Neural progenitor cell (in vitro differentiated cells): ENCODE data around the gene OR9K2.

Experiments used
- CTCF ChIP-seq: fragments of 200-600 bp; sonication (generic); IDR thresholded peaks from 2 replicates; pipeline ENCODE4 v1.5.1; 2017; ENCODE audit warnings: antibody characterized with exemption, mild to moderate bottlenecking
- EZH2 ChIP-seq: fragments of 200-600 bp; sonication (generic); IDR thresholded peaks from 2 replicates; pipeline ENCODE4 v1.6.1; 2017; ENCODE audit warnings: antibody characterized with exemption, mild to moderate bottlenecking, moderate library complexity
- EZH2phosphoT487 ChIP-seq: fragments of 200-600 bp; sonication (generic); IDR thresholded peaks from 2 replicates; pipeline ENCODE4 v1.6.1; 2017; ENCODE audit warnings: antibody characterized with exemption

- TF ChIP-seq CTCF = no peak
- no peak for TF ChIP-seq EZH2
- TF ChIP-seq EZH2phosphoT487 = no peak
Measured at GRCh38 chr12:55112378-55112875, 13.8 kb upstream of the OR9K2 start.
